Frontal cortex (tissue), 4 donors: Measurements from ENCODE around the gene GUCY2F. TPM values are rescaled to one million over a fixed set of nuclear protein-coding genes. Genes with fewer than 3 reads are reported as not detected.

ENCODE experiments used
- DNase-seq, 2 donors: peaks; one replicate each; pipeline ENCODE4 v3.0.0; 2012; ENCODE audit warnings: low spot score in 2 of 2
- FAIRE-seq: peaks from 2 replicates; lab custom pipeline; 2012; peaks lifted over from hg19 to GRCh38; lab: Jason Lieb, UNC
- total RNA-seq: library from RNA; depleted of rRNA; stranded (reverse); fragments of >200 nt; gene quantifications from one replicate; pipeline ENCODE4 v1.2.3, GENCODE V29; 2014
- donor health status: control.
- donor health status: control.
- donor health status: control.

GUCY2F gene
- total RNA-seq, 1 donor from 2014 or later = not detected

- DNase-seq = no peak
- FAIRE-seq = no peak
Observed at GRCh38 chrX:109346491-109346890, 135.4 kb downstream of the GUCY2F start.

- no peak for DNase-seq
- no peak for FAIRE-seq
Observed at GRCh38 chrX:109345856-109346255, 136.0 kb downstream of the GUCY2F start.

GRCh38 chrX:109344678-109345077 is 137.2 kb downstream of the GUCY2F start:
- no peak for DNase-seq

GRCh38 chrX:109344101-109344500 is 137.8 kb downstream of the GUCY2F start:
- DNase-seq (no peak), FAIRE-seq (no peak)

More at GRCh38 chrX:109344678-109345077, 137.2 kb downstream of the GUCY2F start:
- no peak for FAIRE-seq

GRCh38 chrX:109343671-109344070 is 138.2 kb downstream of the GUCY2F start:
- no peak for FAIRE-seq

DNA sequence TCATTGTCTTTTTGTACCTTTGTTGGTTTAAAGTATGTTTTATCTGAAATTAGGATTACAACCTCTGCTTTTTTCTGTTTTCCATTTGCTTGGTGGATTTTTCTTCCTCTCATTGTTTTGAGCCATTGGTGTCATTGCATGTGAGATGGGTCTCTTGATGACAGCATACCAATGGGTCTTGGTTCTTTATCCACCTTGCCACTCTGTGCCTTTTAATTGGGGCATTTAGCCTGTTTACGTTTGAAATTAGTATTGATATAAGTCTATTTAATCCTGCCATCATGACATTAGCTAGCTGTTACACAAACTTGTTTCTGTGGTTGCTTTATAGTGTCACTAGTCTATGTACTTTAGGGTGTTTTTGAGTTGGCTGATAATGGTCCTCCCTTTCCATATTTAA is 145.7 kb downstream of the GUCY2F start:
- FAIRE-seq (no peak), DNase-seq (no peak)

More at GRCh38 chrX:109343671-109344070, 138.2 kb downstream of the GUCY2F start:
- no peak for DNase-seq

DNA sequence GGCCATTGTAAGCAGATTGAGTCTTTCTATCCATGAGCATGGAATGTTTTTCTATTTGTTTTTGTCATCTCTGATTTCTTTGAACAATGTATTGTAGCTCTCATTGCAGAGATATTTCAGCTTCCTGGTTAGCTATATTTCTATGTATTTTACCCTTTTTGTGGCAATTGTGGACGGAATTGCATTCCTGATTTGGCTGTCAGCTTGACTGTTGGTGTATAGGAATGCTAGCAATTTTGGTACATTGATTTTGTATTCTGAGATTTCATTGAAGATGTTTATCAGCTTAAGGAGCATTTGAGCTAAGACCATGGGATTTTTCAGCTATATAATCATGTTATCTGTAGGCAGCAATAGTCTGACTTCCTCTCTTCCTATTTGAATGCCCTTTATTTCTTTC is 154.6 kb downstream of the GUCY2F start:
- no peak for DNase-seq
- no peak for FAIRE-seq

Other genes with a start within 250 kb of the GUCY2F start
- 11.0 TPM for gene NXT2, start 54.8 kb upstream of the GUCY2F start, total RNA-seq
- gene KCNE5, start 143.1 kb upstream of the GUCY2F start, total RNA-seq = 1.2 TPM